A549 (cell line): ENCODE measurements around the gene FGF19. TPM values are rescaled to one million over a fixed set of nuclear protein-coding genes. Genes with fewer than 3 reads are reported as not detected.

ENCODE experiments used
- ATAC-seq, 2 experiments: fragments of 200-7000 bp in 1 of 2; fragments of >200 bp in 1 of 2; cut with Nextera tagmentation in 1 of 2; cut with Tn5 transposase in 1 of 2; 3 replicates each; pipeline versions ENCODE4 v1.8.0 to v1.9.1; 2018 to 2020; ENCODE audit warnings: mild to moderate bottlenecking in 1 of 2, moderate library complexity in 1 of 2
- CTCF ChIA-PET: fragments of 300-600 bp; sonication (Branson Sonifier 250); formaldehyde crosslinking; extraction: SDS; loops from one replicate; lab custom pipeline; 2021; ENCODE audit warnings: antibody characterized with exemption, inconsistent platforms; lab: Yijun Ruan, JAX
- POLR2A ChIA-PET: fragments of 350-600 bp; formaldehyde crosslinking; extraction: SDS; loops from one replicate; lab custom pipeline; 2021; ENCODE audit warnings: antibody characterized with exemption, inconsistent platforms; lab: Yijun Ruan, JAX
- DNase-seq, 2 experiments: peaks; one replicate each; pipeline versions ENCODE4 v3.0.0 to v3.0.0-alpha.2; 2011 to 2016; ENCODE audit warnings: low read depth in 1 of 2, low spot score in 1 of 2
- FAIRE-seq: peaks from 2 replicates; lab custom pipeline; 2011; peaks lifted over from hg19 to GRCh38; lab: Jason Lieb, UNC
- H3K27ac ChIP-seq, 2 experiments: fragments of >200 bp; sonication (Bioruptor Twin); formaldehyde crosslinking; 3 replicates each; pipeline ENCODE4 v1.5.1; 2016 to 2017
- H3K4me1 ChIP-seq: fragments of >200 bp; sonication (Bioruptor Twin); formaldehyde crosslinking; 3 replicates; pipeline ENCODE4 v1.6.1; 2016
- H3K4me2 ChIP-seq: fragments of >200 bp; sonication (Bioruptor Twin); formaldehyde crosslinking; 3 replicates; pipeline ENCODE4 v1.6.1; 2016
- H3K4me3 ChIP-seq: fragments of >200 bp; sonication (Bioruptor Twin); formaldehyde crosslinking; 3 replicates; pipeline ENCODE4 v1.5.1; 2016
- H3K9me3 ChIP-seq: fragments of >200 bp; sonication (Bioruptor Twin); formaldehyde crosslinking; 3 replicates; pipeline ENCODE4 v1.6.1; 2016
- CEBPB ChIP-seq, 2 experiments: fragments of >200 bp in 1 of 2; sonication (Bioruptor Twin) in 1 of 2; formaldehyde crosslinking in 1 of 2; IDR thresholded peaks; 2 replicates each; pipeline ENCODE4 v1.6.1; 2012 to 2016
- CTCF ChIP-seq: fragments of >200 bp; sonication (Bioruptor Twin); formaldehyde crosslinking; IDR thresholded peaks from 3 replicates; pipeline ENCODE4 v1.5.1; 2016
- EHF ChIP-seq: fragments of 250-450 bp; sonication (Bioruptor Pico); IDR thresholded peaks from 2 replicates; pipeline ENCODE4 v1.5.0; 2020; ENCODE audit warnings: mild to moderate bottlenecking
- EP300 ChIP-seq, 2 experiments: fragments of >200 bp; sonication (Bioruptor Twin); formaldehyde crosslinking; IDR thresholded peaks; 2 replicates in 1 of 2; 3 replicates in 1 of 2; pipeline ENCODE4 v1.6.1; 2016 to 2017
- ESRRA ChIP-seq: fragments of 150-350 bp; IDR thresholded peaks from 2 replicates; pipeline ENCODE4 v1.6.1; 2014; ENCODE audit warnings: mild to moderate bottlenecking, low read length, borderline replicate concordance
- FOSB ChIP-seq: fragments of 250-450 bp; sonication (Bioruptor Pico); IDR thresholded peaks from 2 replicates; pipeline ENCODE4 v1.5.0; 2020; ENCODE audit warnings: mild to moderate bottlenecking, moderate library complexity
- HES2 ChIP-seq: fragments of >200 bp; sonication (Bioruptor Twin); formaldehyde crosslinking; IDR thresholded peaks from 2 replicates; pipeline ENCODE4 v1.6.1; 2016
- HMGXB4 ChIP-seq: fragments of 250-450 bp; sonication (Bioruptor Pico); IDR thresholded peaks from 2 replicates; pipeline ENCODE4 v1.5.0; 2021; ENCODE audit warnings: mild to moderate bottlenecking, moderate library complexity, borderline replicate concordance
- NR3C1 ChIP-seq: fragments of >200 bp; sonication (Bioruptor Twin); formaldehyde crosslinking; IDR thresholded peaks from 3 replicates; pipeline ENCODE4 v1.6.1; 2017
- PHF8 ChIP-seq: fragments of 200-600 bp; sonication (generic); IDR thresholded peaks from 2 replicates; pipeline ENCODE4 v1.6.1; 2016; ENCODE audit warnings: low read depth, mild to moderate bottlenecking, antibody characterized with exemption, moderate library complexity, borderline replicate concordance
- POLR2A ChIP-seq: IDR thresholded peaks from 2 replicates; pipeline ENCODE4 v1.6.1; 2012; ENCODE audit warnings: mild to moderate bottlenecking, low read length
- RARB ChIP-seq: fragments of 250-450 bp; sonication (Bioruptor Pico); IDR thresholded peaks from 2 replicates; pipeline ENCODE4 v1.8.0; 2021; ENCODE audit warnings: mild to moderate bottlenecking, moderate library complexity
- RCOR1 ChIP-seq: fragments of 150-350 bp; IDR thresholded peaks from 2 replicates; pipeline ENCODE4 v1.6.1; 2014; ENCODE audit warnings: antibody characterized with exemption, low read length, low read depth
- REST ChIP-seq: fragments of 200-600 bp; sonication (generic); IDR thresholded peaks from 2 replicates; pipeline ENCODE4 v1.6.1; 2016; ENCODE audit warnings: antibody characterized with exemption, mild to moderate bottlenecking, moderate library complexity
- USF2 ChIP-seq: fragments of 450-650 bp; IDR thresholded peaks from 2 replicates; pipeline ENCODE4 v1.6.1; 2014; ENCODE audit warnings: antibody characterized with exemption
- ZC3H11A ChIP-seq: fragments of 450-650 bp; IDR thresholded peaks from 2 replicates; pipeline ENCODE4 v1.6.1; 2014; ENCODE audit warnings: antibody characterized with exemption, mild to moderate bottlenecking
- ZSCAN20 ChIP-seq: fragments of 250-450 bp; sonication (Bioruptor Pico); IDR thresholded peaks from 2 replicates; pipeline ENCODE4 v1.8.0; 2022; ENCODE audit warnings: mild to moderate bottlenecking, moderate library complexity
- WGBS: methylation state at CpG from one replicate; pipeline ENCODE4 v1.1.6; 2017; ENCODE audit errors: missing lambda C conversion rate; 5-methylcytosine and 5-hydroxymethylcytosine counted together
- polyA plus RNA-seq, 4 experiments: library from polyadenylated mRNA; depleted of rRNA in 3 of 4; stranded (reverse); fragments of >200 nt; fragmentation: RNase III in 1 of 4; extraction: RNeasy Plus Mini Kit Qiagen cat#74134 plus additional on column Dnase treatment in 1 of 4; gene quantifications; 2 replicates in 3 of 4; 3 replicates in 1 of 4; pipeline ENCODE4 v1.2.3, GENCODE V29; 2011 to 2017
- TF ChIP-seq, protein P1 (sequence below): IDR thresholded peaks from 2 replicates; pipeline ENCODE4 v1.6.1; 2012; ENCODE audit warnings: low read depth, borderline replicate concordance
- TF ChIP-seq, protein P2 (sequence below): IDR thresholded peaks from 2 replicates; pipeline ENCODE4 v1.6.1; 2012

FGF19 gene
- polyA plus RNA-seq, 2 of the 4 experiments (the other 2 are of a cell fraction): 0.05 to 0.31 TPM

DNA sequence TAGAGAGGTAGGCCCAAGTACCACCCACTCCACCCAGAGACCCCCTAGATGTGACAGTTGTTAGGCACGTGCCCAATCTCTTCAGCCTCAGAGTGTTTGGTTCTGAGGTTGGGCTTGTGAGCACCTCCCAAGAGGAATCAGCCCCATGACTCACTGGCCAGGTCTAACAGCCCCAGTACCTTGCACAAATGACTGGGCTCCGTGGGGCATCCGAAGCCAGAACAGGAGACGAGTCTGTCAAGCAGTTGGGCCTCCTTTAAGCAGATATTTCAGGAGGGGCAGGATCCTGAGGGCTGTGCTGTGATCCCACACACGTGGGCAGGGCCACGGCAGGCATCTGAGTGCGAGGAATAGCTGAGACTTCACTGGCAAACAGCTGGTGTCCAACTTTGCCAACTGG lies 29.1 kb upstream of the FGF19 start:
- Histone ChIP-seq H3K9me3 (peaks cover 9% of the 10 kb centered on the region; the same call in 2 of the 3 replicates), H3K4me2 (no peak overlapping the region)
- ATAC-seq: no peak
- TF ChIP-seq PHF8: no peak
- no peak for TF ChIP-seq RCOR1
- TF ChIP-seq, protein P1, sequence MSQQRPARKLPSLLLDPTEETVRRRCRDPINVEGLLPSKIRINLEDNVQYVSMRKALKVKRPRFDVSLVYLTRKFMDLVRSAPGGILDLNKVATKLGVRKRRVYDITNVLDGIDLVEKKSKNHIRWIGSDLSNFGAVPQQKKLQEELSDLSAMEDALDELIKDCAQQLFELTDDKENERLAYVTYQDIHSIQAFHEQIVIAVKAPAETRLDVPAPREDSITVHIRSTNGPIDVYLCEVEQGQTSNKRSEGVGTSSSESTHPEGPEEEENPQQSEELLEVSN: no peak
- no peak for TF ChIP-seq USF2
- no peak for TF ChIP-seq CEBPB (IDR thresholded peaks at IDR 0.05)
- TF ChIP-seq EHF (CRISPR knock-in tag): no peak
- no peak for TF ChIP-seq CTCF
- no peak for TF ChIP-seq REST
- TF ChIP-seq, protein P2, sequence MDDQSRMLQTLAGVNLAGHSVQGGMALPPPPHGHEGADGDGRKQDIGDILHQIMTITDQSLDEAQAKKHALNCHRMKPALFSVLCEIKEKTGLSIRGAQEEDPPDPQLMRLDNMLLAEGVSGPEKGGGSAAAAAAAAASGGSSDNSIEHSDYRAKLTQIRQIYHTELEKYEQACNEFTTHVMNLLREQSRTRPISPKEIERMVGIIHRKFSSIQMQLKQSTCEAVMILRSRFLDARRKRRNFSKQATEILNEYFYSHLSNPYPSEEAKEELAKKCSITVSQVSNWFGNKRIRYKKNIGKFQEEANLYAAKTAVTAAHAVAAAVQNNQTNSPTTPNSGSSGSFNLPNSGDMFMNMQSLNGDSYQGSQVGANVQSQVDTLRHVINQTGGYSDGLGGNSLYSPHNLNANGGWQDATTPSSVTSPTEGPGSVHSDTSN: no peak
- TF ChIP-seq NR3C1: no peak
- no peak for TF ChIP-seq HMGXB4 (CRISPR knock-in tag)
- no peak for TF ChIP-seq HES2
- no peak for TF ChIP-seq ESRRA
- TF ChIP-seq POLR2A: no peak
- no peak for TF ChIP-seq ZSCAN20
- TF ChIP-seq FOSB (CRISPR knock-in tag): no peak
- TF ChIP-seq EP300 (IDR thresholded peaks at IDR 0.05): no peak
- TF ChIP-seq ZC3H11A: no peak
- no peak for TF ChIP-seq RARB (CRISPR knock-in tag)
- TF ChIP-seq, all 56 proteins: peak for 0
- WGBS: 31% methylated on average over 4 of the region's 7 CpGs
- ChIA-PET POLR2A (no interaction called here), CTCF (interaction anchor here (2.3 kb wide), 1 partner anchor 158 kb away, joined by 6 read pairs; no protein-coding TSS in a partner anchor)
- H3K27ac ChIP-seq: no peak overlapping the region
- no peak for DNase-seq
- no peak for FAIRE-seq
- no peaks in the 10 kb centered on the region for H3K4me1 ChIP-seq
- H3K4me3 ChIP-seq: no peak overlapping the region
